HEK293 (cell line): ENCODE data around the gene CACNG4.

ENCODE experiments used
- CTCF ChIP-seq: fragments of 450-650 bp; formaldehyde crosslinking; IDR thresholded peaks from 2 replicates; pipeline ENCODE4 v1.5.1; 2016; ENCODE audit warnings: missing biosample characterization, missing genetic modification characterization
- HOXA7 ChIP-seq: sonication (generic); formaldehyde crosslinking; IDR thresholded peaks from 2 replicates; pipeline ENCODE4 v1.8.1; 2022; ENCODE audit warnings: missing genetic modification reagents, borderline replicate concordance
- KLF9 ChIP-seq: fragments of 450-650 bp; formaldehyde crosslinking; IDR thresholded peaks from 2 replicates; pipeline ENCODE4 v1.5.1; 2016; ENCODE audit warnings: missing biosample characterization, missing genetic modification characterization, low read depth
- ZBTB26 ChIP-seq: fragments of 450-650 bp; formaldehyde crosslinking; optimal IDR thresholded peaks from 2 replicates; pipeline ENCODE3; 2016; ENCODE audit warnings: missing biosample characterization, mild to moderate bottlenecking, missing genetic modification characterization
- ZNF121 ChIP-seq: fragments of 450-650 bp; formaldehyde crosslinking; IDR thresholded peaks from 2 replicates; pipeline ENCODE4 v1.5.1; 2016; ENCODE audit warnings: missing biosample characterization, missing genetic modification characterization
- ZNF140 ChIP-seq: fragments of 450-650 bp; formaldehyde crosslinking; IDR thresholded peaks from 2 replicates; pipeline ENCODE4 v1.5.1; 2016; ENCODE audit warnings: missing biosample characterization, missing genetic modification characterization
- ZNF416 ChIP-seq: fragments of 450-650 bp; formaldehyde crosslinking; IDR thresholded peaks from 2 replicates; pipeline ENCODE4 v1.5.1; 2016; ENCODE audit warnings: missing biosample characterization, missing genetic modification characterization
- ZNF571 ChIP-seq: fragments of 450-650 bp; formaldehyde crosslinking; IDR thresholded peaks from 2 replicates; pipeline ENCODE4 v1.5.0; 2017; ENCODE audit warnings: missing biosample characterization, missing genetic modification characterization
- ZNF670 ChIP-seq: fragments of 450-650 bp; formaldehyde crosslinking; IDR thresholded peaks from 2 replicates; pipeline ENCODE4 v1.5.1; 2016; ENCODE audit warnings: missing biosample characterization, missing genetic modification characterization, low read depth
- ZSCAN18 ChIP-seq: fragments of 450-650 bp; formaldehyde crosslinking; IDR thresholded peaks from 2 replicates; pipeline ENCODE4 v1.5.1; 2016; ENCODE audit warnings: missing biosample characterization, missing genetic modification characterization

- TF ChIP-seq ZNF416 (tag by site-specific recombination) (no peak), CTCF (no peak), ZBTB26 (tag by site-specific recombination) (no peak), ZNF121 (tag by site-specific recombination) (no peak), ZNF140 (tag by site-specific recombination) (no peak), HOXA7 (CRISPR knock-in tag) (no peak), ZNF571 (no peak), ZSCAN18 (no peak), KLF9 (tag by site-specific recombination) (no peak), ZNF670 (tag by site-specific recombination) (no peak)
These were observed 55.3 kb downstream of the CACNG4 start for GRCh38 chr17:67019809-67020208.
